ENCODE results near the gene FXYD3.
"Not testable (repeated sequence)": the region's sequence is repeated elsewhere in the genome, so short reads cannot be mapped to it uniquely, and the experiment has no call there.

FXYD3 gene

GRCh38 chr19:35099897-35100275 lies 15.7 kb upstream of the FXYD3 start:
- H3K9me3 Mint-ChIP-seq = no peaks in the 10 kb centered on the region
- no peaks in the 10 kb centered on the region for H3K36me3 Mint-ChIP-seq (ENCODE audit: low read depth)
- H3K4me3 Mint-ChIP-seq = no peak overlapping the region
- peaks cover 12% of the 10 kb centered on the region for H3K4me1 Mint-ChIP-seq
- H3K27ac Mint-ChIP-seq = no peak overlapping the region
- no peak for TF ChIP-seq CTCF (IDR thresholded peaks at IDR 0.05)
- peaks cover 24% of the 10 kb centered on the region for H3K27me3 Mint-ChIP-seq (ENCODE audit: low read depth, poor library complexity)
- DNase-seq = no peak

GRCh38 chr19:35100588-35101533 lies 14.8 kb upstream of the FXYD3 start:
- H3K27me3 Mint-ChIP-seq (ENCODE audit: low read depth, poor library complexity) = peaks cover 19% of the 10 kb centered on the region
- no peak for TF ChIP-seq CTCF (IDR thresholded peaks at IDR 0.05)
- H3K36me3 Mint-ChIP-seq (ENCODE audit: low read depth) = no peaks in the 10 kb centered on the region
- H3K4me1 Mint-ChIP-seq = peaks cover 5% of the 10 kb centered on the region
- DNase-seq = no peak
- no peaks in the 10 kb centered on the region for H3K9me3 Mint-ChIP-seq
- H3K27ac Mint-ChIP-seq = no peak overlapping the region
- H3K4me3 Mint-ChIP-seq = no peak overlapping the region

- H3K36me3 Mint-ChIP-seq (ENCODE audit: low read depth); H3K27ac Mint-ChIP-seq; DNase-seq; H3K4me3 Mint-ChIP-seq; H3K4me1 Mint-ChIP-seq; H3K9me3 Mint-ChIP-seq: not testable (repeated sequence)
- peaks cover 19% of the 10 kb centered on the region for H3K27me3 Mint-ChIP-seq (ENCODE audit: low read depth, poor library complexity)
Observed at GRCh38 chr19:35101949-35102348, 13.7 kb upstream of the FXYD3 start.

- H3K4me1 Mint-ChIP-seq; H3K4me3 Mint-ChIP-seq; DNase-seq; H3K36me3 Mint-ChIP-seq (ENCODE audit: low read depth); H3K9me3 Mint-ChIP-seq; H3K27ac Mint-ChIP-seq: not testable (repeated sequence)
- peaks cover 13% of the 10 kb centered on the region for H3K27me3 Mint-ChIP-seq (ENCODE audit: low read depth, poor library complexity)
Observed at GRCh38 chr19:35103614-35104013, 12.0 kb upstream of the FXYD3 start.

GRCh38 chr19:35104361-35104760 lies 11.3 kb upstream of the FXYD3 start:
- peaks cover 7% of the 10 kb centered on the region for H3K4me1 Mint-ChIP-seq
- no peaks in the 10 kb centered on the region for H3K36me3 Mint-ChIP-seq (ENCODE audit: low read depth)
- no peak for TF ChIP-seq CTCF (IDR thresholded peaks at IDR 0.05)
- DNase-seq = no peak
- no peak overlapping the region for H3K27ac Mint-ChIP-seq
- no peak overlapping the region for H3K4me3 Mint-ChIP-seq
- peaks cover 13% of the 10 kb centered on the region for H3K27me3 Mint-ChIP-seq (ENCODE audit: low read depth, poor library complexity)
- H3K9me3 Mint-ChIP-seq = peaks cover 9% of the 10 kb centered on the region

GRCh38 chr19:35105047-35105410 lies 10.6 kb upstream of the FXYD3 start:
- H3K27ac Mint-ChIP-seq = no peak overlapping the region
- peaks cover 13% of the 10 kb centered on the region for H3K27me3 Mint-ChIP-seq (ENCODE audit: low read depth, poor library complexity)
- H3K4me3 Mint-ChIP-seq = no peak overlapping the region
- no peaks in the 10 kb centered on the region for H3K36me3 Mint-ChIP-seq (ENCODE audit: low read depth)
- DNase-seq = no peak
- H3K4me1 Mint-ChIP-seq = peaks cover 14% of the 10 kb centered on the region
- peaks cover 9% of the 10 kb centered on the region for H3K9me3 Mint-ChIP-seq
- no peak for TF ChIP-seq CTCF (IDR thresholded peaks at IDR 0.05)
